Peyer's patch (tissue), 4 donors: ENCODE data around the gene LPA. TPM values are rescaled to one million over a fixed set of nuclear protein-coding genes. Genes with fewer than 3 reads are reported as not detected.
"Not testable (repeated sequence)": the region's sequence is repeated elsewhere in the genome, so short reads cannot be mapped to it uniquely, and the experiment has no call there.

Experiments used
- DNase-seq, 3 donors: peaks; one replicate each; pipeline ENCODE4 v3.0.0-alpha.2; 2017 to 2019
- H3K27ac ChIP-seq, 4 donors: fragments of 200-600 bp; sonication (generic); one replicate each; pipeline ENCODE4 v1.5.1; 2016 to 2019
- H3K27me3 ChIP-seq, 2 donors: fragments of 200-600 bp; sonication (generic); one replicate each; pipeline ENCODE4 v1.5.1; 2019
- H3K36me3 ChIP-seq, 3 donors: fragments of 200-600 bp; sonication (generic); one replicate each; pipeline ENCODE4 v1.5.1; 2016 to 2019
- H3K4me1 ChIP-seq, 4 donors: fragments of 200-600 bp; sonication (generic); one replicate each; pipeline ENCODE4 v1.5.1; 2016 to 2019
- H3K4me3 ChIP-seq, 4 donors: fragments of 200-600 bp; sonication (generic); 1 replicate in 3 of 4; 2 replicates in 1 of 4; pipeline ENCODE4 v1.5.1; 2016 to 2019; ENCODE audit warnings: mild to moderate bottlenecking in 1 of 4
- H3K9me3 ChIP-seq, 4 donors: fragments of 200-600 bp; sonication (generic); one replicate each; pipeline ENCODE4 v1.5.1; 2016 to 2019; ENCODE audit warnings: mild to moderate bottlenecking in 1 of 4
- CTCF ChIP-seq, 6 experiments: fragments of 450-650 bp in 4 of 6; fragments of 200-600 bp in 2 of 6; sonication (generic) in 1 of 6; IDR thresholded peaks; one replicate each; pipeline ENCODE4 v1.5.1; 2017 to 2019; ENCODE audit warnings: antibody characterized with exemption in 6 of 6, mild to moderate bottlenecking in 3 of 6, moderate library complexity in 1 of 6
- POLR2A ChIP-seq, 2 donors: fragments of 450-650 bp; IDR thresholded peaks; one replicate each; pipeline ENCODE4 v1.5.1; 2017; ENCODE audit warnings: antibody characterized with exemption in 2 of 2, mild to moderate bottlenecking in 2 of 2, moderate library complexity in 2 of 2
- total RNA-seq, 4 donors: library from RNA; depleted of rRNA; stranded (reverse); fragments of >200 nt; gene quantifications; one replicate each; pipeline ENCODE4 v1.1.0, GENCODE V29; 2016

LPA gene
- total RNA-seq, 4 donors from 2014 or later: 0.94 to 2.5 (median 1.7) TPM; not detected in 1

- no peak for DNase-seq
- H3K9me3 ChIP-seq: no peaks in the 10 kb centered on the region
- TF ChIP-seq CTCF (IDR thresholded peaks at IDR 0.05): no peak
- TF ChIP-seq POLR2A (IDR thresholded peaks at IDR 0.05): no peak
- H3K36me3 ChIP-seq: no peaks in the 10 kb centered on the region
- H3K27ac ChIP-seq: no peak overlapping the region
- H3K27me3 ChIP-seq: no peaks in the 10 kb centered on the region
- no peak overlapping the region for H3K4me3 ChIP-seq
- H3K4me1 ChIP-seq: no peaks in the 10 kb centered on the region
Observed at GRCh38 chr6:160662429-160662828, 1.6 kb downstream of the LPA start.

GRCh38 chr6:160661216-160661615, 2.9 kb downstream of the LPA start:
- Histone ChIP-seq H3K4me3 (no peak overlapping the region), H3K27me3 (no peaks in the 10 kb centered on the region), H3K27ac (no peak overlapping the region), H3K36me3 (no peaks in the 10 kb centered on the region), H3K4me1 (no peaks in the 10 kb centered on the region), H3K9me3 (peaks cover 0 to 2% (median 0%) of the 10 kb centered on the region in 4 donors)
- DNase-seq: no peak
- TF ChIP-seq POLR2A (IDR thresholded peaks at IDR 0.05) (no peak), CTCF (IDR thresholded peaks at IDR 0.05) (no peak)

- Histone ChIP-seq H3K9me3 (peaks cover 0 to 3% (median 0%) of the 10 kb centered on the region in 4 donors), H3K27ac (no peak overlapping the region), H3K27me3 (no peaks in the 10 kb centered on the region), H3K4me3 (no peak overlapping the region), H3K4me1 (no peaks in the 10 kb centered on the region), H3K36me3 (no peaks in the 10 kb centered on the region)
- TF ChIP-seq CTCF (IDR thresholded peaks at IDR 0.05): no peak
- no peak for TF ChIP-seq POLR2A (IDR thresholded peaks at IDR 0.05)
- no peak for DNase-seq
Observed at GRCh38 chr6:160659562-160659961, 4.5 kb downstream of the LPA start.

- Histone ChIP-seq H3K4me1 (no peaks in the 10 kb centered on the region), H3K27ac (no peak overlapping the region), H3K36me3 (no peaks in the 10 kb centered on the region), H3K27me3 (no peaks in the 10 kb centered on the region), H3K9me3 (no peaks in the 10 kb centered on the region), H3K4me3 (no peak overlapping the region)
- TF ChIP-seq CTCF (IDR thresholded peaks at IDR 0.05): peak in 1 of 6 experiments; percentile 1
- TF ChIP-seq POLR2A (IDR thresholded peaks at IDR 0.05): no peak
- DNase-seq: peak in 1 of 3 donors; percentile 18
Observed at GRCh38 chr6:160634706-160635105, 29.4 kb downstream of the LPA start.

GRCh38 chr6:160595838-160596832, 67.9 kb downstream of the LPA start:
- H3K4me1 ChIP-seq: no peaks in the 10 kb centered on the region

GRCh38 chr6:160595297-160595696, 68.8 kb downstream of the LPA start:
- not testable (repeated sequence) for DNase-seq, H3K27me3 ChIP-seq, H3K4me3 ChIP-seq, H3K9me3 ChIP-seq, H3K27ac ChIP-seq, H3K36me3 ChIP-seq, H3K4me1 ChIP-seq

More at GRCh38 chr6:160595838-160596832, 67.9 kb downstream of the LPA start:
- Histone ChIP-seq H3K27ac (no peak overlapping the region), H3K4me3 (no peak overlapping the region), H3K27me3 (no peaks in the 10 kb centered on the region), H3K36me3 (no peaks in the 10 kb centered on the region), H3K9me3 (no peaks in the 10 kb centered on the region)
- no peak for DNase-seq
- no peak for TF ChIP-seq POLR2A (IDR thresholded peaks at IDR 0.05)
- no peak for TF ChIP-seq CTCF (IDR thresholded peaks at IDR 0.05)
